Measurements from ENCODE around the gene PHLPP1.

Gene PHLPP1

GRCh38 chr18:62856294-62856693, 141.0 kb downstream of the PHLPP1 start:
- DNase-seq, result no peak

GRCh38 chr18:62857263-62857976, 142.1 kb downstream of the PHLPP1 start:
- DNase-seq, result no peak

- DNase-seq, result no peak
Measured at GRCh38 chr18:62860062-62860461, 144.7 kb downstream of the PHLPP1 start.

GRCh38 chr18:62862466-62862865, 147.1 kb downstream of the PHLPP1 start:
- no peak for DNase-seq

GRCh38 chr18:62863579-62864001, 148.2 kb downstream of the PHLPP1 start:
- DNase-seq, result no peak

- no peak for DNase-seq
Measured at GRCh38 chr18:62865498-62865897, 150.2 kb downstream of the PHLPP1 start.

GRCh38 chr18:62867534-62867933, 152.2 kb downstream of the PHLPP1 start:
- no peak for DNase-seq

GRCh38 chr18:62868645-62869044, 153.3 kb downstream of the PHLPP1 start:
- no peak for DNase-seq

- DNase-seq, result no peak
Measured at GRCh38 chr18:62870643-62871042, 155.3 kb downstream of the PHLPP1 start.

- DNase-seq, result no peak
Measured at GRCh38 chr18:62875323-62875722, 160.0 kb downstream of the PHLPP1 start.

- DNase-seq, result no peak
Measured at GRCh38 chr18:62876111-62876510, 160.8 kb downstream of the PHLPP1 start.

GRCh38 chr18:62876828-62877227, 161.5 kb downstream of the PHLPP1 start:
- DNase-seq, result no peak

GRCh38 chr18:62877411-62878221, 162.3 kb downstream of the PHLPP1 start:
- no peak for DNase-seq

GRCh38 chr18:62878305-62878704, 163.0 kb downstream of the PHLPP1 start:
- no peak for DNase-seq

GRCh38 chr18:62880034-62880433, 164.7 kb downstream of the PHLPP1 start:
- DNase-seq, result no peak

- DNase-seq, result no peak
Measured at GRCh38 chr18:62880673-62881364, 165.5 kb downstream of the PHLPP1 start.

GRCh38 chr18:62881509-62882016, 166.2 kb downstream of the PHLPP1 start:
- DNase-seq, result no peak

- DNase-seq, result no peak
Measured at GRCh38 chr18:62883937-62884735, 168.8 kb downstream of the PHLPP1 start.

- no peak for DNase-seq
Measured at GRCh38 chr18:62885804-62886203, 170.5 kb downstream of the PHLPP1 start.

- no peak for DNase-seq
Measured at GRCh38 chr18:62894681-62895390, 179.5 kb downstream of the PHLPP1 start.

- no peak for DNase-seq
Measured at GRCh38 chr18:62897153-62897552, 181.8 kb downstream of the PHLPP1 start.

GRCh38 chr18:62898359-62898758, 183.0 kb downstream of the PHLPP1 start:
- no peak for DNase-seq
